Measurements from ENCODE around the gene TMEM147. TPM values are rescaled to one million over a fixed set of nuclear protein-coding genes. Genes with fewer than 3 reads are reported as not detected.

TMEM147 gene
- total and polyA plus RNA-seq, 9 donors = 41.5 to 51.4 (median 45.5) TPM

DNA sequence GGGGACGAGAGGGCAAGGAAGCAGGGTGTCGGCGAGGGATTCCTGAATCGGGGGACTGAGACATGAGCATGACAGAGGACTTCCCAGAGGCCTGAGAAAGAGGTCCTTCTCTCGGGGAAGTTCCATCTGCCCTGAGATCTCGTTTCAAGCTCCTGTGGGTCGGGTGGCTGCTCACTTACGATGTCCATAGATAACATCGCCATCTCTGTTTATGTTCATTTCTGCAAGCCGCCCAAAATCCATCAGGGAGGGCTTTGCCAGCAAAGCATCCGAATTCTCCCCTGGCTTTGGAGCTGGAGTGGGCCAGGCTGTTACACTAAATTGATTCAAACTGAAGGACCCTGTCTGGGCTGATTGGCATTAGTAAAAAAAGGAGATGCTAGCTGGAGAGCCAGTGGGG is 37.9 kb upstream of the TMEM147 start:
- Histone ChIP-seq H3K9me3 (replicated peaks; ENCODE audit: control insufficient read depth, low read depth, low read length) (no peaks in the 10 kb centered on the region), H3K4me3 (ENCODE audit: low read length) (no peak overlapping the region), H3K4me1 (ENCODE audit: control insufficient read depth, insufficient read depth, low read length) (peaks cover 12% of the 10 kb centered on the region), H3K36me3 (ENCODE audit: control insufficient read depth, insufficient read depth, low read length) (no peaks in the 10 kb centered on the region), H3K27me3 (ENCODE audit: control insufficient read depth, insufficient read depth, low read length) (peaks cover 64% of the 10 kb centered on the region), H3K27ac (ENCODE audit: low read length) (no peak overlapping the region)
- 71% methylated on average over 11 of the region's 11 CpGs for WGBS (ENCODE audit: insufficient coverage)
- no peak for DNase-seq

DNA sequence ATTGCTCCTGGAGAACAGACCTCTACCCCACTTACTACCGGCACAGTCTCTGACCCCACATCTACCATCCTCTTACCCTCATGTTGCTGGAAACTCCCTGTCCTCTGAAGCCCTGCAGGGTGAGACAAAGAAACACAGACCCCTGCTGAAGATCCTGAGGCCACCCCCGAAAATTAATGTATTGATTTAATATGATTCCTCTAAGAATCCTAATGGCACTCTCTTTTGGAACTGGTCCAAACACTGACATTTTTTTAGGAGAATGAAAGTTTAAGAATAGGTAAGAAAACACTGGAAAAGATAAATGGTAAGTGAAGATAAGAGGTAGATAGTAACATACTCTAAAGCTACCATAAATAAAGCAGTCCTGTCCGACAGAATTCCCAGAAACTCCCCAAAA is 37.3 kb upstream of the TMEM147 start:
- Histone ChIP-seq H3K4me1 (ENCODE audit: control insufficient read depth, insufficient read depth, low read length) (peaks cover 16% of the 10 kb centered on the region), H3K36me3 (ENCODE audit: control insufficient read depth, insufficient read depth, low read length) (no peaks in the 10 kb centered on the region), H3K4me3 (ENCODE audit: low read length) (no peak overlapping the region), H3K9me3 (replicated peaks; ENCODE audit: control insufficient read depth, low read depth, low read length) (no peaks in the 10 kb centered on the region), H3K27me3 (ENCODE audit: control insufficient read depth, insufficient read depth, low read length) (peaks cover 70% of the 10 kb centered on the region), H3K27ac (ENCODE audit: low read length) (no peak overlapping the region)
- 100% methylated on average over 1 of the region's 3 CpGs for WGBS (ENCODE audit: insufficient coverage)
- DNase-seq = no peak

DNA sequence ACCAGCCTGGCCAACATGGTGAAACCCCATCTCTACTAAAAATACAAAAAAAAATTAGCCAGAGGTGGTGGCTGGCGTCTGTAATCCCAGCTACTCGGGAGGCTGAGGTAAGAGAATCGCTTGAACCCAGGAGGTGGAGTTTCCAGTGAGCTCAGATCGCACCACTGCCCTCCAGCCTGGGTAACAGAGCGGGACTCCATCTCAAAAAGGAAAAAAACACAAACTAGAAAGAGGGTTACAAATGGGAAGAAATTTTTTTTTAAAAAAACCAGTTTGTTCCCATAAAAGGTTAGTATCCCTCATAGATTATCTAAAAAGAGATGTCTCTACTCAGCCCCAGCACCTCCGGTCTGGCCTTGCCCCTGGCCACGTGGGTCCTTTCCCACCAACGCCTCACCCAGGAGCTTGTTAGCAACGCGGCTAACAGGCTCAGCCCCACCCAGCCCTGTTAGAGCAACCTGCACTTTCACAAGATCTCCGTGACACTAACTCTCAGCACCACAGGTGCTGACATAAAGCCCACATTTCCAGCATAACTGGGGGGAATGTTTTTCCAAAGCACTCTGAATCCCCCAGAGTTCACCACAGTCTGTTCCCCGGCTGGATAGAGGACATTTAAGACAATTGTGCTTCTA is 36.3 kb upstream of the TMEM147 start:
- no peak for DNase-seq
- H3K27ac ChIP-seq (ENCODE audit: low read length) = no peak overlapping the region
- 4% methylated on average over 5 of the region's 12 CpGs for WGBS (ENCODE audit: insufficient coverage)

DNA sequence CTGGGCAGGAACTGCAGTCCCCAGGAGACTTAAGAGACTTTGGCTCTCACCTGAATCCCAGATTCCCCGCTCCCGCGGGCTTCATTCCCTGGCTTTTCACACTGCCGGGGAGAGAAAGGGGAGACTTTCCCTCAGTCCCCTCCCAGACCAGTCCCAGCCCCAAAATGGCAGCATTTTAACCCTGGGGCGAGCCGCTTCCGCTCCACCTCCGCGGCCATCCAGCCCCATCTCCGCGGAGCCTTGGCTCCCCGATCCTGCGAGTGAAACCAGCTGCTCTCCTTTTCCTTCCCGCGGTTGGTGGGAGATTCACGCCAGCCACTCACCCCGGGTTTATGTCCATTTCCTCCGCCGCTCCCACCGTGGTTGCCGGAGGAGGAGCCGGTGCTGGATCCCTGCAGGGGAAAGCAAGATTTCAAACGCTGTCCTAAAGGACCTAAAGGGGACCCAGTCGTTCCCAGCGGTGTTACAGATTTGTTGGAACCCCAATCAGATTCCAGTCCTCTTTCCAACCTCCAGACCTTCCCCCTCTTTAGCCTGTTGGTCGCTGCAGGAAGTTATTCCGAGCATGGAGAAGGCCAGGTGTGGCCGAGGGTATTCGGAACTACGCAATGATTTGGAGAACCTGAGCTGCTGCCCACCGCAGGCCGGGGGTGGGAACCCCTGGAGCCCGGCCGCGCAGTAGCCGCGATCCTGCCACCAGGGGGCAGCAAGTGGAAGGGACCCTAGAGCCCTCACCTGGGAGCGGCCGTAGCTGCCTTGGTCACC is 35.4 kb upstream of the TMEM147 start:
- Histone ChIP-seq H3K36me3 (ENCODE audit: control insufficient read depth, insufficient read depth, low read length) (no peaks in the 10 kb centered on the region), H3K4me1 (ENCODE audit: control insufficient read depth, insufficient read depth, low read length) (peaks cover 17% of the 10 kb centered on the region), H3K27ac (ENCODE audit: low read length) (no peak overlapping the region), H3K9me3 (replicated peaks; ENCODE audit: control insufficient read depth, low read depth, low read length) (no peaks in the 10 kb centered on the region), H3K4me3 (ENCODE audit: low read length) (peak overlapping the region; percentile 9), H3K27me3 (ENCODE audit: control insufficient read depth, insufficient read depth, low read length) (peaks cover 82% of the 10 kb centered on the region)
- DNase-seq = peak; percentile 65
- 1% methylated on average over 28 of the region's 39 CpGs for WGBS (ENCODE audit: insufficient coverage)

More for the DNA sequence above, 36.3 kb upstream of the TMEM147 start:
- H3K4me3 ChIP-seq (ENCODE audit: low read length) = no peak overlapping the region
- peaks cover 79% of the 10 kb centered on the region for H3K27me3 ChIP-seq (ENCODE audit: control insufficient read depth, insufficient read depth, low read length)
- H3K36me3 ChIP-seq (ENCODE audit: control insufficient read depth, insufficient read depth, low read length) = no peaks in the 10 kb centered on the region
- no peaks in the 10 kb centered on the region for H3K9me3 ChIP-seq (replicated peaks; ENCODE audit: control insufficient read depth, low read depth, low read length)
- H3K4me1 ChIP-seq (ENCODE audit: control insufficient read depth, insufficient read depth, low read length) = peaks cover 17% of the 10 kb centered on the region

DNA sequence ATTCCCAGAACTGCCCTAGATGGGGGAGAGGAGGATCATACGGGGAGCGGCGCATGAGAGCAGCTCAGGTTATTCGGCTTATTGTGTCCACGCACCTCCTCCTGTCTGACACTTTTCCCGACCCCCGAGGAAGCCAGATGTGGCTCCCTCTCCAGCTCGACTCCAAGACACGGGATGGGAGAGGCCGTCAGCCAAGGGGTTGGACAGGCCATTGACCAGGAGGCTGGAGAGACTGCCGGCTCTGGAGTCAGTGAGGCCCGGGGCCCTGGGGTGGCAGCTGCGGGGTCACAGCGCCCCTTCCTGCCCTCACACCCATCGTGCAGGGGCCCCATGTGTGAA is 34.8 kb upstream of the TMEM147 start:
- no peak overlapping the region for H3K27ac ChIP-seq (ENCODE audit: low read length)
- no peaks in the 10 kb centered on the region for H3K9me3 ChIP-seq (replicated peaks; ENCODE audit: control insufficient read depth, low read depth, low read length)
- WGBS (ENCODE audit: insufficient coverage) = 8% methylated on average over 15 of the region's 15 CpGs
- DNase-seq = no peak
- H3K4me1 ChIP-seq (ENCODE audit: control insufficient read depth, insufficient read depth, low read length) = peaks cover 17% of the 10 kb centered on the region
- H3K4me3 ChIP-seq (ENCODE audit: low read length) = no peak overlapping the region
- no peaks in the 10 kb centered on the region for H3K36me3 ChIP-seq (ENCODE audit: control insufficient read depth, insufficient read depth, low read length)
- peaks cover 77% of the 10 kb centered on the region for H3K27me3 ChIP-seq (ENCODE audit: control insufficient read depth, insufficient read depth, low read length)

DNA sequence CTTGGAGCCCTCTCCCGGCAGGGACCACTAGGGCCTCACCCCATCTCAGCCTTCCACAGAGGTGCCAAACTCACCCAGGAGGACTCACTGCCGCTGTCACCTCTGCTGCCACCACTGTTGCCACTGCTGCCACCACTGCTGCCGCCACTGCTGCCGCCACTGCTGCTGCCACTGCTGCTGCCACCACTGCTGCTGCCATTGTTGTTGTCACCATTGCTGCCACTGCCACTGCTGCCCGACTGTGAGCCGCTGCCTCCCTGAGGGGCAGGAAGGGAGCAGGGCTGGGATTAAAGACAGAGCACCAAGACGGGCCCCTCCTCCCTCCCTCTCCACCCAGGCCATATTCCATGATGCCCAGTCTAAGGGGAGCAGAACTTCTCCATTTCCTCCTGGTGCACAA is 34.1 kb upstream of the TMEM147 start:
- Histone ChIP-seq H3K27ac (ENCODE audit: low read length) (no peak overlapping the region), H3K9me3 (replicated peaks; ENCODE audit: control insufficient read depth, low read depth, low read length) (no peaks in the 10 kb centered on the region), H3K36me3 (ENCODE audit: control insufficient read depth, insufficient read depth, low read length) (no peaks in the 10 kb centered on the region), H3K27me3 (ENCODE audit: control insufficient read depth, insufficient read depth, low read length) (peaks cover 70% of the 10 kb centered on the region), H3K4me3 (ENCODE audit: low read length) (no peak overlapping the region), H3K4me1 (ENCODE audit: control insufficient read depth, insufficient read depth, low read length) (peaks cover 17% of the 10 kb centered on the region)
- 83% methylated on average over 5 of the region's 7 CpGs for WGBS (ENCODE audit: insufficient coverage)
- DNase-seq = no peak

DNA sequence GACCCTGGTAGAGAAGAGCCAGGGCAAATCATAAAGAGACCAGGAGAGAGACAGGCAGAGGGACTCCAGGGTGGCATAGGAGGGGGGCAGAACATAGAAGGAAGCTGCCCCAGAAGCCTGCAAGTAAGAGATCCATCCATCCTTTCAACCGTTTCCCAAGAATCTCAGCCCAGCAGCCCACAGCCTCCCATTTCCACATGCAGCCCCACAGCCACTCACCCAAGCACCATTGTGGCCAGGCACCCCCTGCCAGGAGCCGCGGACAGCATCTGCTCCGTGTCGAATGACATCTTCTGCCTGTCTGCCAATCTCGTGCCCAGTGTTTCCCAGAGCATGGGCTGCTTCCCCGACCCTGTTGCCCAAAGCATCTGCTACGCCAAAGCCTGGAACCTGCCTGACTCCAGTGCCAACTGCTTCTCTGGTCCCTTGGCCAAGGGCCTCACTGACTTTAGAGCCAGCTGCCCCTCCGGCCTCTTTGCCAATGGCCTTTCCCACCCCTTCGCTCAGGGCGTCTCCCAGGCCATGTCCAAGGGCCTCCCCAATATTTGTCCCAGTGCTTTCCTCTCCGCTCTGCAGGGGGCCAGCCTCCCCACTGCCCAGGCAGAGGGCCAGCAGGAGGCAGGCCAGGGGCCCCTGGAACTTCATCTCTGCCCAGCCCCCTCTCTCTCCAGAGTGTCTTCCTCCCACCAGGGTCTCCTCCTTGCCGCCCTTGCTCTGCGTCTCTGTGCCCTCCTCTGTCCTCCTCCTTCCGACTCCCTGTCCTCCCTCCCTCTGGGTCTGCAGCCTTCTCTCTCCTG is 32.4 kb upstream of the TMEM147 start:
- peak; percentile 66 for DNase-seq
- peaks cover 58% of the 10 kb centered on the region for H3K27me3 ChIP-seq (ENCODE audit: control insufficient read depth, insufficient read depth, low read length)
- H3K27ac ChIP-seq (ENCODE audit: low read length) = no peak overlapping the region
- peaks cover 17% of the 10 kb centered on the region for H3K4me1 ChIP-seq (ENCODE audit: control insufficient read depth, insufficient read depth, low read length)
- no peaks in the 10 kb centered on the region for H3K36me3 ChIP-seq (ENCODE audit: control insufficient read depth, insufficient read depth, low read length)
- WGBS (ENCODE audit: insufficient coverage) = 57% methylated on average over 14 of the region's 15 CpGs
- H3K4me3 ChIP-seq (ENCODE audit: low read length) = no peak overlapping the region
- H3K9me3 ChIP-seq (replicated peaks; ENCODE audit: control insufficient read depth, low read depth, low read length) = no peaks in the 10 kb centered on the region

DNA sequence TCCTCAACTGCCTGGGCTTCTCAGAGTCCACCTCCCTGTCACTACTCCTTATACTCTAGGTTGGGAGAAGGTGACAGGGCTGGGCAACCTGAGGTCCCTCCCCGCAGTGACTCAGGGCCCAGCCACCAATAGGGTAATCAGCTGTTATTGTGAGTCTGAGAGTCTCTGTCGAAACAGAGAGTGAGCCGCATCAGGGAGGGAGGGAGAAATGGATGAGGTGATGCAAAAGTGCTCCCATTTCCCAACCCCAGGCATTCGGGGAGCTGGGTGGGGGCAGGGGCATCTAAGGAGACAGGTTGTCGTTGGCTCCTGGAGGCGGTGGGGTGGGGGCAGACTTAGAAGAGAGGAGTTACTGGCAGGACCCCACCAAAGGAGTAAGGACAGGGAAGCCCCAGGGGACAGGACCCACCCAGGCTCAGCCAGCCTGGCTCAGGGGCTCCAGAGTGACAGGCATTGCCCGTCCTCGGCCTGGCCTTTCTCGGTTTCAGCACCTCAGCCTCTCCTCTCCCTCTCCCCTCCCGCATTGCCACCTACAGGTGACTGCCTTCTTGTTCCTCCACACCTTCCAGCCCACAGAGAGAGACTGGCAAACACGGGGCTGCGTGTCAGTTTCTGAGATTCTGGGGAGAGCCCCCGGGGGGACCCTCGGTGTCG is 31.7 kb upstream of the TMEM147 start, which contains the start of gene DMKN:
Gene DMKN (minus strand): TSS at position 22 of the 654 bp plus-strand sequence. CDS start 174 bp downstream, outside the sequence.
- Histone ChIP-seq H3K4me3 (ENCODE audit: low read length) (no peak within 1 kb of the TSS), H3K27ac (ENCODE audit: low read length) (no peak within 1 kb of the TSS), H3K4me1 (ENCODE audit: control insufficient read depth, insufficient read depth, low read length) (peaks cover 17% of the 10 kb centered on the region), H3K36me3 (ENCODE audit: control insufficient read depth, insufficient read depth, low read length) (no peaks in the 10 kb centered on the region), H3K27me3 (ENCODE audit: control insufficient read depth, insufficient read depth, low read length) (peaks cover 57% of the 10 kb centered on the region), H3K9me3 (replicated peaks; ENCODE audit: control insufficient read depth, low read depth, low read length) (no peaks in the 10 kb centered on the region)
- no peak for DNase-seq
- WGBS (ENCODE audit: insufficient coverage) = 4% methylated on average over 12 of the region's 15 CpGs

DNA sequence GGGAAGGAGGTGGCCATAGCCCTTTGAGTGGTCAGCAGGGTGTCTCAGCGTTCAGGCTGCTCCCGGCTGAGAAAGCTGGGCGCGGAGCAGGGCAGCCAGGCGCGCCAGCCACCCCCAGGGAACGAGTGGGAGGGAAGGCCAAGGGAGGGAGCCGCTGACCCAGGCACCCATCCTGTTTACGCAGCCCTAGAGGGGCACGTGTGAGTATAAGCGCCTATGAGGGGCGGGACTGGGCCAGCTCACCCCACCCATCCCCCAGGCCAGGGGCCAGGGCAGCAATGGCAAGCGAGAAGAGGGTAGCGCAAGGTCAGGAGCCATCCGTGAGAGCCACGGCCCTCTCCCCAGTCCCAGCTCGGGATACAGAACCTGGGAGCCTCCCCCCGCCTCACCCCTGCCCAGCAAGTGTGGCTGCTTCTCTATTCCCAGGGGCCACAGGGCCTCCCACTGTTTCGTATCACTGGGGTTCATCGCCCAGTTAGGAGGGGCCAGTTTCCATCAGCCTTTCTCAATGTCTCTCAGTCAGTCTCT is 31.1 kb upstream of the TMEM147 start:
- Histone ChIP-seq H3K36me3 (ENCODE audit: control insufficient read depth, insufficient read depth, low read length) (no peaks in the 10 kb centered on the region), H3K9me3 (replicated peaks; ENCODE audit: control insufficient read depth, low read depth, low read length) (no peaks in the 10 kb centered on the region), H3K4me1 (ENCODE audit: control insufficient read depth, insufficient read depth, low read length) (peaks cover 17% of the 10 kb centered on the region), H3K27me3 (ENCODE audit: control insufficient read depth, insufficient read depth, low read length) (peaks cover 51% of the 10 kb centered on the region), H3K4me3 (ENCODE audit: low read length) (no peak overlapping the region), H3K27ac (ENCODE audit: low read length) (no peak overlapping the region)
- no peak for DNase-seq
- WGBS (ENCODE audit: insufficient coverage) = 15% methylated on average over 15 of the region's 20 CpGs
